Calu3 (cell line): ENCODE measurements around the gene PNO1. TPM values are rescaled to one million over a fixed set of nuclear protein-coding genes. Genes with fewer than 3 reads are reported as not detected.

Source experiments
- BruUV-seq: library from RNA; stranded (reverse); fragments of 400-500 nt; replicated peaks from 2 replicates; lab custom pipeline; 2021; lab: Mats Ljungman, UMichigan
- CTCF ChIA-PET: fragments of 300-600 bp; sonication (Branson Sonifier 250); formaldehyde crosslinking; loops from one replicate; lab custom pipeline; 2022; ENCODE audit warnings: antibody characterized with exemption; lab: Charles Lee
- DNase-seq: peaks from one replicate; pipeline ENCODE4 v3.0.0; 2022
- H3K27ac Mint-ChIP-seq: one replicate; pipeline ENCODE4 v1.8.0; 2022; ENCODE audit warnings: mixed read lengths; ENCODE audit not compliant: unreplicated experiment
- H3K27me3 Mint-ChIP-seq: one replicate; pipeline ENCODE4 v1.8.0; 2022; ENCODE audit warnings: mixed read lengths; ENCODE audit not compliant: unreplicated experiment
- H3K36me3 Mint-ChIP-seq: one replicate; pipeline ENCODE4 v1.8.0; 2022; ENCODE audit warnings: mild to moderate bottlenecking, moderate library complexity, mixed read lengths; ENCODE audit not compliant: insufficient read depth, unreplicated experiment
- H3K4me1 Mint-ChIP-seq: one replicate; pipeline ENCODE4 v1.8.0; 2022; ENCODE audit warnings: mild to moderate bottlenecking, low read depth, mixed read lengths; ENCODE audit not compliant: unreplicated experiment
- H3K4me3 Mint-ChIP-seq: one replicate; pipeline ENCODE4 v1.8.0; 2022; ENCODE audit warnings: mild to moderate bottlenecking, low read depth, moderate library complexity, mixed read lengths; ENCODE audit not compliant: unreplicated experiment
- H3K9me3 Mint-ChIP-seq: one replicate; pipeline ENCODE4 v1.8.0; 2022; ENCODE audit warnings: low read depth, mixed read lengths; ENCODE audit not compliant: unreplicated experiment
- CTCF ChIP-seq: fragments of 200-600 bp; IDR thresholded peaks from one replicate; pipeline ENCODE4 v1.8.0; 2022; ENCODE audit warnings: antibody characterized with exemption; ENCODE audit not compliant: unreplicated experiment
- intact Hi-C: fragments of 100-400 bp; cut with micrococcal nuclease; formaldehyde crosslinking; loops from one replicate; pipeline ENCODE4 v1.10.0; 2022; ENCODE audit not compliant: unreplicated experiment
- total RNA-seq: library from RNA; stranded (reverse); gene quantifications from 2 replicates; pipeline ENCODE4 v1.2.3, GENCODE V29; 2022

Gene PNO1
- total RNA-seq, 1 experiment from 2014 or later: 23.6 TPM

GRCh38 chr2:68225119-68225632, 67.5 kb downstream of the PNO1 start:
- H3K4me1 Mint-ChIP-seq: peaks cover 33% of the 10 kb centered on the region
- peak overlapping the region; percentile 9 for H3K27ac Mint-ChIP-seq
- no TSS peak for BruUV-seq
- CTCF ChIA-PET: interaction anchor here (0.6 to 1.0 kb wide), 5 partner anchors 13 to 364 kb away, joined by 3 to 6 read pairs (median 3); no protein-coding TSS in a partner anchor
- peak overlapping the region; percentile 13 for H3K4me3 Mint-ChIP-seq
- no peaks in the 10 kb centered on the region for H3K9me3 Mint-ChIP-seq
- H3K36me3 Mint-ChIP-seq: peaks cover under 1% of the 10 kb centered on the region
- intact Hi-C loops: no loop called here
- peak; percentile 50 for DNase-seq
- no peak for TF ChIP-seq CTCF
- no peaks in the 10 kb centered on the region for H3K27me3 Mint-ChIP-seq

Other genes with a start within 250 kb of the PNO1 start
- gene C1D, start 94.9 kb upstream of the PNO1 start, total RNA-seq: 21.0 and 24.7 TPM in 2 replicates
- 63.4 TPM in 2 replicates for gene PPP3R1, start 94.6 kb downstream of the PNO1 start, total RNA-seq
- gene CNRIP1, start 162.1 kb downstream of the PNO1 start, total RNA-seq: not detected in 2 replicates
- not detected in 2 replicates for gene PLEK, start 207.4 kb downstream of the PNO1 start, total RNA-seq